Ecto neural progenitor cell (in vitro differentiated cells): Measurements from ENCODE around the gene MCTP2.
"Not testable (repeated sequence)": the region's sequence is repeated elsewhere in the genome, so short reads cannot be mapped to it uniquely, and the experiment has no call there.

Source experiments
- DNase-seq: peaks from one replicate; pipeline ENCODE4 v3.0.0-alpha.2; 2018; ENCODE audit warnings: low spot score

The MCTP2 gene

DNA sequence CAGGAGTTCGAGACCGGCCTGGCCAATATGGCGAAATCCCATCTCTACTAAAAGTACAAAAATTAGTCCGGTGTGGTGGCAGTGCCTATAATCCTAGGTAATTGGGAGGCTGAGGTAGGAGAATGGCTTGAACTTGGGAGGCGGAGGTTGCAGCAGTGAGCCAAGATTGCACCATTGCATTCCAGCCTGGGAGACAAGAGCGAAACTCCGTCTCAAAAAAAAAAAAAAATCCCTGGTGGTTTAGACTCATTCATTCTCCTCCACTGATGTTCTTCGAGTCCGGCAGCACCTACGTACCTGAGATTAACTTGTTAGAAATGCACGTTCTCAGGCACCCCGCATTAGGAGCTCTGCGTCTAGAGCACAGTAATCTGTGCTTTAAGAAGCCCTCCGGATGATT is 3.7 kb downstream of the MCTP2 start:
- DNase-seq: no peak

DNA sequence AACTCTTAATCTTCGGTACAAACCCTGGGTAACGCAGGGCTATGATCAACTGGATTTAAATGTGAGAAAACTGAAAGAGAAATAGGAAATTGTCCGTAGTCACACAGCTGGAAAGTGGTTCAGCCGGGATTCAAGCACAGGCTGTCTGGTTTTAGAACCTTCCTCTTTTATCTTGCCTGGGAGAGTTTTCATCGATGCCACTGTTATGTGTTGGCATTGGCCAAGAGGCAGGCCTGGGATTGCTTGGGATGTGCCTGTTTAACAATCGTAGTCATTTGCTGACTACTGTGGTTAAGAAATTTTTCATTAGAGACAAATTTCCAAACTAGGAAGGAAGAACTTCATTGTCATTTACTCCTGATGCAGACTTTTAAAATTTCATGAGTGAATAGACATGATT is 4.3 kb downstream of the MCTP2 start:
- no peak for DNase-seq

DNA sequence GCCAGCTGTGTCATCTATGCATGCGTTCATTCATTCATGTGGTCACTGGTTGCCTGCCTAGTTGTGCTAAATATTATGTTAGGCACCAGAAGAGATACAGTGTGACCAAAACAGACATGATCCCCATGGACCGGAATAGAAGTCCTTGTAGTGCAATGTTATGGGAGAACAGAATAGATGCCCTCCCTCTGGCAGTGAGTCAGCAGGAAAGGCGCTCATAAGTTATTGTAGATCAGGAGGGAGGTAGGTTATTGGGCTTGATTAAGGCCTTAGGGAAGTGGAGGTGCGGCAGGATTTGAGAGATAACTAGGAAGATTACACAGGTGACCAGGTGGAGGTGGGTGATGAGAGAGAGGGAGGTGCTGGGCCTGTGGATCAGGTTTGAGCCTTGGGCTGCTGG is 5.2 kb downstream of the MCTP2 start:
- no peak for DNase-seq

DNA sequence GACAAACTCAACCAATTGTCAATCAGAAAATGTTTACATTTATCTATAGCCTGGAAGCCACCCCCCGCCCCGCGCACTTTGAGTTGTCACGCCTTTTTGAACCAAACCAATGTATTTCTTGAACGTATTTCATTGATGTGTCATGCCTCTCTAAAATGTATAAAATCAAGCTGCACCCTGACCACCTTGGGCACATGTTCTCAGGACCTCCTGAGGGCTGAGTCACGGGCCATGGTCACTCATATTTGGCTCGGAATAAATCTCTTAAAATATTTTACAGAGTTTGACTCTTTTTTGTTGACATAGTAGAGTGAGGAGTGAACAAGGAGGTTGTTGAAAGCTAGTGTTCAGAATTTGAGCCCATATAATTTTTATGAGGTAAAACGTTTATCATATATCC is 6.5 kb downstream of the MCTP2 start:
- DNase-seq: no peak

DNA sequence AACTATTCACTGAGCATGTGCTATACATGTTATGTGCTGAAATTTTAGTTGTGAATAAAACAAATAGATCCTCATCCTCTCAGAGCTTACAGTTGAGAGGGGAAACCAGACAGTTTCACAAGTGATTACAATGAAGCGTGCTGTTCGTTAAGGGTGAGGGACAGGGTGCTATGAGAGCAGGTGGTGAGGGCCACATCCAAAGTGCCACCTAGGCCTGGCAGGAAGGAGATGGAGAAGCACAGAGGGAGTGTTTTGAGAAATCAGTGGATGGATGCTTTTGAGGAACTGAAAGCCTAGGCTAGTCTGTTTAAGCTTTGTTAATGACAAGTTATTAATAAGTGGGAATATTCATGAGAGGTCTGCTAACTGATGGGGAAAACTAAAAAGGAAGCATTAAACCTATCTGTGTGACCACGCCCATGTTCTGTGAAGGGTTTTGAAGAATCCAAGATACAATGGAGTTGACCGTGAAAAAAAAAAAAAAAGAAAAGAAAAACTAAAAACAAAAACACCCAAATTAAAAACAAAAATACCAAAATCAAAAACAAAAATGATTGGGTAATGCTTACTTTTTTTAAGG is 7.3 kb downstream of the MCTP2 start:
- DNase-seq: no peak

DNA sequence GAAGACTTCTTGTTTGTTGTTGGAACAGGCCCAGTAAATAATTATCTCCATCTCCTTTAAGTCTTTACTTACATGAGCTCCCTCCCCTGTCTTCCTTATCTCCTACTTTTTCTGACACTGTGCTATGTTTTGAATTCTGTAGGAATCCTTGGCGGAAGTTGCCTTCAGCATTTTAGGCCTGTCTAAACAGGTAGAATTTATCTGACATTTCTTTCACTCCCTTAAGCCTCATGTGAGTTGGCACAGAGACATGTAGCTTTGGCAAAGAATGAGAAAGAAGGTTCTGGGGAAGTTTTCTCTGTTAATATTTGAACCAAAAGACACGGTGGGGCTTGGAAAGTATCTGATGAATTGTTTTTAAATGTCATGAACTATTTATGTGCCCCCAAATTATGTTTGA is 8.1 kb downstream of the MCTP2 start:
- DNase-seq: no peak

DNA sequence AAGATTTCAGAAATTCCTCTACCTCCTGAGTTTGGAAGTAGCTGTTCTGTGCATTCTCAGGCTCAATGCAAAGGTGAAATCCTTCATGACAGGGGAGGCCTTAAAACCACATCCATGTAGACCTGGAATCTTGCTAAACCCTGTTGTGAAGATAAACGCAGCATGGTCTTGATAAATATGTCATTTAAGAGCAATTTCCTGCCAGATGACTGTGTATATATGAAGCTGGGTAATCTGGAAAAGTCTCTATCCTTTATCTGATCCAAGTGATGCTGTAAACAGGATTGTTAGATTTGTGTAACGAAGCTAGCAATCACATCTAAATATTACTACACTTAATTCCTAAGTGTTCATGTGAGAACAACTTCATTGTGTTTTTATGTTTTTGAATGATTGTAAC is 9.1 kb downstream of the MCTP2 start:
- DNase-seq: no peak

DNA sequence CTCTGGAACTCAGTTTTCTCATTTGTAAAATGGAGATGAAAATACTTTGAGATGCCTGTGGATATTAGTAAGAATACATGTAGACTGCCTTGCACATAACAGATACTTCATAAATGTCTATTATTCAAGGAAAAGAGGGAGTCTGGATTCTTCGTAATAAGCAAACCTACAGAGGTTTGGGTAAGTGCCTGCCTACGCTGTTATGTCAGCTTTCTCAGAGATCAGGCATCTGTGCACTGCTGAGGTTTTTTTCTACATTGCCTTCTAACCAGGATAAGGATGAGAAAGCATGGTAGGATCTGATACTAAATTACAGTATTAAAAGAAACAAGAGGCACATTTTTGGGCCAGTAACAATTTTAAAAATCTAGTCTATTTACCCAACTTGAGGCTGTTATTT is 10.9 kb downstream of the MCTP2 start:
- no peak for DNase-seq

DNA sequence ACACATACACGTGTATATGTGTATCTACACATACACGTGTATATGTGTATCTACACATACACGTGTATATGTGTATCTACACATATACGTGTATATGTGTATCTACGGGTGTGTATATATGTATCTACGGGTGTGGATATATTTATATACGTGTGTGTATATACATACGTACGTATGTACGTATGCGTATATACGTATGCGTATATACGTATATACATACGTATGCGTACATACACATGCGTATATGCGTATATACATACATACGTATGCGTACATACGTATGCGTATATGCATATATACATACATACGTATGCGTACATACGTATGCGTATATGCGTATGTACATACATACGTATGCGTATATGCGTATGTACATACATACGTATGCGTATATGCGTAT is 11.6 kb downstream of the MCTP2 start:
- DNase-seq: not testable (repeated sequence)

DNA sequence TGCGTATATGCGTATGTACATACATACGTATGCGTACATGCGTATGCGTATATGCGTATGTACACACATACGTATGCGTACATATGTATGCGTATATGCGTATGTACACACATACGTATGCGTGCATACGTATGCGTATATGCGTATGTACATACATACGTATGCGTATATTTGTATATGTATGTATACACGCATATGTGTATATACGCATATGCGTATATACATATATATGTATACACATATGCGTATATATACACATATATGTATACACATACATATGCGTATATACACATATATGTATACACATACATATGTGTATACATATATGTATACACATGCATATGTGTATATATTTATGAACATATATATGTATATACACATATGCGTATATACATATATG is 12.1 kb downstream of the MCTP2 start:
- DNase-seq: no peak

DNA sequence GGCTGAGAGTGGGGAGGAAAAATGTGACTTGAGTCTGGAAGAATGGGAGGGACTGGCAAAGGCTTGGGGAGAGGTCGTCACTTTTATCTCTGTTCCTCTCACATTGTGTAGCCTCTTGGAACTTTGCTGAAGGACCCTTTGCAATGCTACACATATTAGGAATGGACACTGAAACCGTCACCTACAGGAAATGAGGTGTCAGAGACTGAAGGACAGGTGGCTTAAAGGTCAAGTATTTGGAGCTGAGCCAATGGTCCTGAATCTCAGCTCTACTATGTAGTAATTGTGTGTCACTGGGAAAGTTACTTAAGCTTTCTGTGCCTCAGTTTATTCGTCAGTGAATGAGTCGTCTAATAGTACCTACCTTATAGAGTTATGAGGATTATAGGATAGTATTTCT is 14.7 kb downstream of the MCTP2 start:
- no peak for DNase-seq

DNA sequence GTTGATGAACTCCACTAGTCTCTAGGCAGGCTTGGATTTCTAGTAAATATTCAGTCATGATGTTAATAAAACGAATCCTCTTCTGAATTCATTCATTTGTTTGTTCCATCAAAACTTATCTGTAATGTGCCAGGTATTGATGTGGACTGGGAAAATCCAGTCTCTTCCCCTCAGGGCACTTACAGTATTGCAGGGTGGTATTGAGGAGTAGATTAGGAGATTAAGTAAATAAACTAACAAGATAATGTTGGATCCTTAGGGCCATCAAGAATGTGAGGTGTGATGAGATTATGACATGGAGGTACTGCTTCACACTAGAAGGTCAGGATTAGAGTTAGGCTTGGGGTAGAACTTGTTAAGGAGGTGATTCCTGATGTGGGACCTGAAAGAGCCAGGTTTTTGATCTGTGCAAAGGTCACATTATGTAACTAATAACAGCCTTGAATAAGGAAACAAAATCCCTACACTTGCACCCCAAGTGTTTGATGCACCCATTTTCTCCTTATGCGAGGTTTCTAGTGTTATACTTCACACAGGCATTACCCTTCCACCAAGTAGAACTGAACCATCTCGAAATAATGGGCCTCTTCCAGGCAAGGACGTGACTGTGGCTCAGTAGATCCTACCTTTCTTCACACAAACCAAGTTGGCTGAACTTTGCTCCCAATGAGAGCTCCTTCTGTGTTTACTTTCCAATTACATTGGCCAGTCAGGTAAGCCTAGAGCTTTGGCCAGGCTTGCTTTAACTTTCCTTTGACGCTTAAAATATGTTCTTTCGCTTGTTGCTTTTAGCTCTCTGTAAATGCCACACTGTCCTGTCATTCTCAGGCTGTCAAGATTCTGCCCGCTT is 16.7 kb downstream of the MCTP2 start:
- no peak for DNase-seq

DNA sequence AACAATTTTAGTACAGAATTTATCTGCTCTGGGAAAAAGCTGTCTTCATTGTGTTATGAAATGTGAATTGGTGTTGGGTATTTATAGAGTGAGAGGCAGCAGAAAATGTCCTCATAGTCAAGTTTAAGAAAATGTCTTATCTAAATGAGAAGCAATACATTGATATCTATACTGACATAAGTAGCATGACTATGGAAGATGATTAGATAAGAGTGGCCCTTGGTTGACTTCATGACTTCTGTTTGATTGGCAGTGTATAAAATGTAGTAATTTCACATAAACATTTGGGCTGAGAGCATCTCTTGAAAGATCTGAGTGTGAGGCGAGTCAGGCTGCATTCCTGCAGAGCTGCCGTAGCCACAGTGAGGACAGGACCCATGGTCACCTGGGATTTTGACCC is 19.4 kb downstream of the MCTP2 start:
- DNase-seq: no peak

DNA sequence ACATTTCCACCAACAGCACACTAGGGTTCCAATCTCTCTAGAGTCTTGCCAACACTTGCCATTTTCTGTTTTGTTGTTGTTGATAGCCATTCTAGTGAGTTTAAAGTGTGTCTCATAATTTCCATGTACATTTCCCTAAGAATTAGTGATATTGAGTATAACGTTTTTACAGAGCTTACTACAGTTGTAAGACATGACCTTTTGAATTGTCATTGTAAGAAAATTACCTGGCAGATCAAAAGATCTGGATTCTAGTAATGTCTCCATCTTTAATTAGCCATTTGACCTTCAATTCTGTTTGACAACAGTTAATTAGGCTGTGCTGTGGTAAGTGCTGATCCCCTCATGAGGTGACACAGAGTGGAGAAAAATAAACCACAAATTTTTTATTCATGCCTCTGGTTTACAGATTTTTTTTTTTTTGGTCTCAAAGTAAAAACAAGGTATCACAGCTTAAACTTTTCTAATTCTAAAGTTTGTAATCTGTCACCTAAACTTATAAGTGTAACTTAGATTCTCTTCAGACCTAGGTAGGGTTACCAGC is 20.9 kb downstream of the MCTP2 start:
- DNase-seq: no peak

DNA sequence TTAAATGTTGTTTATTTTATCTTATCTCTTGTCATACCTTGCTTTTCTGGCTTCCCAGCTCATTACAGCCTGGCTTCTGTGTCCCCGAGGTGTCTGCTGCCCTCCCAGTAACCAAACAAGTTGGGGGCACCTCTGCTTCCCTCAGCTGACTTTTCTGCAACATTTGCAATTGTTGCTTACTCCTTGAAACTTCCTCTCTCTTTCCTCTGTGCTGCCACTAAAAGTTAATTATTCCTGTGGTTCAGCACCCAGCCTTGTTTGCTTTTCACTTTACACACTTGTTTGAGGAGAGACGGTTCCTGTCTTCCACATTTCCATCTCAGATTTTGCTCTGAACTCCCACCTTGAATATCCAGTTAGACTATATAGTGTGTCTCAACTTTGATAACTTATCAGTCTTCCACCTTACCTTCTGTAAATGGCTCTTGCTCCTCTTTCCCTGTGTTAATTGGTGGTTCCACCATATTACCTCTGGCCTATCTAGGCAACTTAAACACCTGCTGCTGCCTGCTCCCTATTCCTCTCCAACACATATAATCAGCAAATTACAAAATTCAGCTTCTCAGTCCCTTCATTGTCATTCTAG is 21.6 kb downstream of the MCTP2 start:
- no peak for DNase-seq

DNA sequence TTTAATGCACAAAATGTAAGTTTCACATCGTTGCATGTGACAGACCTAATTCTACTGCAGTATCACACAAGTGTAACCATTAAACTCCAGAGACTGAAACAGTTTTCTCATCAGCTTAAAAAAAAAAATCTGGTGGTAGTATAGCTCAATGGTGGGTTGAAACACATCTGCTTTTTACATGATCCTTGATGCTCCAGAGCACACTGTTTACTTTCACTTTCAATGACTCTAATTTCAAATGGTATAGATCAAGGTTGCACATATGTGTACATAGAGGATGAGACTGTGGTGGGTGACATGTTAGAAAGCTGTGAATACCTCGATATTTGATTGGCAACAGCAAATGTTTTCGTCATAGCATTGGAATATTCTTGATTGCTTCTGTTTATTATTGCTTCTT is 22.4 kb downstream of the MCTP2 start:
- no peak for DNase-seq

DNA sequence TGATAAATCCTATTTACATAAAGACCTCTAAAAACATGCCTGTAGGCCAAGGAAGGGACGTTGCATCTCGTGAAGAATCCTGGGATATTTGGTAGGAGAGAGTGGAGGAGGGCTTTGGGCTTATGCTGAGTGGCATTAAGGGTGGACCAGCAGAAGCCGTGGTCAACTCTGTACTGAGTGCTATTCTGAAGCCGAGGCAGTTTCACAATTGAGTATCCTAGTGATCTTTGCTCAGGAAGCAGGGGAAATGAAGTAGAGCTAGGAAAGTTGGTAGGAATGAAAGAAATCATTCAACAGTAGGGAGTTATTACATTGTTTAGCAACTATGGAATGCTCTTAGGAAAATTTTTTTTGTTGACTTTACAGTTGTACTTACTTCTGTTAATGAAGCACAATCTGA is 24.2 kb downstream of the MCTP2 start:
- no peak for DNase-seq

DNA sequence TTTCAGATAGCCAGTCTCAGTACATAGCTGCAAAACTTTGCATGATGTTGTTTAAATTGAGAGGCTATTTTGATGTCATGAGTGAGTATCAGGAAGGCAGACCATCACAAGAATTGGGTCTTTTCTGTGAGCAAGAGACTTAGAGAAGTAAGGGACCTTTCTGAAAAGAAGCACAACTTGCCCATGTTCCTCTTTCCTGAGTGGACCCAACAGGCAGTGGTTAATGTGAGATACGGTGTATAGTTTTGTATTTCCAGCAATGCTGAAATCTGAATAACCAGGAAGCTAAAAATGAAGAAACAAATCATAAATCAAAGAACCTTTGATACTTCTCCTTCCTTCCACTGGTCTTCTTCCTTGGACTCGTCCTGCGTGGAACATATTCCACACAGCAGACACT is 25.1 kb downstream of the MCTP2 start:
- no peak for DNase-seq

DNA sequence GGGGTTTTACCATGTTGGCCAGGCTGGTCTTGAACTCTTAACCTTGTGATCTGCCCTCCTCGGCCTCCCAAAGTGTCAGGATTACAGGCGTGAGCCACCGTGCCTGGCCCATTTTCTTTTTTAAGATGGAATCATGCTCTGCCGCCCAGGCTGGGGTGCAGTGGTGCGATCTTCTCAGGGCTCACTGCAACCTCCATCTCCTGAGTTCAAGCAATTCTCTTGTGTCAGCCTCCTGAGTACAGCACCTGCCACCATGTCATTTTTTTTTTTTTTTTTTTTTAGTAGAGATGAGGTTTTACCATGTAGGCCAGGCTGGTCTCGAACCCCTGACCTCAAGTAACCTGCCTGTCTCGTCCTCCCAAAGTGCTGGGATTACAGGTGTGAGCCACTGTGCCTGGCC is 26.4 kb downstream of the MCTP2 start:
- DNase-seq: not testable (repeated sequence)

DNA sequence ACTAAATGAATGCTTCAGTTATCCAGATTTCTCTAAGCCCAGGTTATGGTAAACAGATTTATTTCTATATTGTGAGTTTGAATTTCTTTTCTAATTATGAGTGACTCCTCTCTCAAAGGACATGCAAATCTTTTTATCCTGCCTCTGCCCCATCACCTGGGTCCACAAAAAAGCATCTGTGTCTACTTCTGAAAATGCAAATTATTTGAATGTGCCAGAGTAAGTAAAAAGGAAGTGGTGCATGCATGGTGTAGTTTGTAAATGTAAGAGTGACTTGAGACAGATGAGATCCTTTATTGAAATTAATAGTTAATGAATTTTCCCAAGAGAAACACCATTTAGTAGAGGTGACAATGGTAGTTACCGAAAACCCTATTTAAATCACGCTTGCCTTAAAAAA is 26.9 kb downstream of the MCTP2 start:
- no peak for DNase-seq

DNA sequence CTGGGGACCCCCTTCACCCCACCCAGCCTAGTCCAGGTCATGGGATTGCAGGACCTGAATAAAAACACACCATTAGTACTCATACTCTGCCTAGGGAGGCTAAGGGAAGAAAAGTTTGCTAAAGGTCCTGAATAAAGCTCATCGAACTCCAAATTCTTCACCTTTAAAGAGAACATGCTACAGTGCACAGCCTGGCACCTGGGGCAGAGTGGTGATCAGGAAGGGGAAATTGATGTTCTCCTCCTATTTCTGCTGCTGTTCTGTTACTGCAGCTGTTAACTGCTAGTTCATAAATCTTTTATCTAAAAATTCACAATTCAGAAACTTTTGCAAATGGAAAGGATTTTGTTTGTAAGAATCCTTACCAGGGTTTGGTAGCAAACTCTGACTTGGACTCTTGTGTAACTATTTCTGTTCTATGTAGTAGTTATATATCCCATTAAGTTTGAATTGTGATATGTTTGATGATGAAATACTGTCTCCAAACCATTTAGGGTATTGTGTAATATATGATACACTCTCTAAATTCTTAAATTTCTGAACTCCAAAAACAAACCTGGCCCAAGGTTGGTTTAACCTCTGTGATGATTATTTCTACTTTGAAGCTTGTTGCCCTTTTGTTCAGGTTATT is 27.9 kb downstream of the MCTP2 start:
- no peak for DNase-seq

DNA sequence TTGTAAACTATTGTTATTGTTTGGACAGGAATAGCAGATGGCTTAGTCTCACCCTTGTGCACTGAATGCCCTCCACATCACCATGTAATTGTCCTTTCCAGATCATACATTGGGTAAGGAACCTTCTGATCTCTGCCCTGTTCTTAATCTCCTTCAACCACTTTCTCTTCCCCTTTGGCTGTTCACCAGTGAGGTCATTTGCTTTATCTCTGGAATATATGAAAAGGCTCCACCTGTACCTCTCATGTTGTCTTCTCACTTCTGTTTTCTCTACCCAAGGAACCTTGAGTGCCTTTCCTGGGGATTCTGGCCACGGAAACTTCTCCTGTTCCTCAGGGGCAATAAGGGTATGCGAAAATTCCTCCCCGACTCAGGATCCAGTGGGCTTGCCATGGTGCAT is 28.5 kb downstream of the MCTP2 start:
- no peak for DNase-seq

DNA sequence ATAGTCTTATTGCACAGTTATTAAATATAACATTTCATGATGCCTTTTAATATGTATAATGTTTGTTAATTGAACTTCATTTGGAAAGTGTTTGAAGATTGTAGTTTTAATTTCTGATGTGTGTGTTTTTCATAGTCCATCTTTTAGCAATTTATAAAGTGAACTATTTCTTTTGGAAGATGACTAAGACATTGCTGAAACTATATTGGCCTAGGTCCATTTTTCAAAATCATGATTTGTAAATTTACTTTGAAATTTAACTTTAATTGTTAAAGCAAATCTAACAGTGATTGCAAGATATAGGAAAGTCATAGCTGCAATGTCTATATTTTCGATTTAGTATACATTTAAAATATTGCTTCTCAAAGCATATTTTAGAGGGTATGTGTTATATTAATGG is 30.8 kb downstream of the MCTP2 start:
- no peak for DNase-seq
